Hematopoietic multipotent progenitor cell treated with erythropoietin and hydrocortisone succinate and interleukin-3 and kit ligand, for 17 days (in vitro differentiated cells): ENCODE results near the gene IFIH1.

Experiments used
- DNase-seq: peaks from one replicate; pipeline ENCODE4 v3.0.0-alpha.2; 2015; ENCODE audit warnings: low spot score

IFIH1 gene

GRCh38 chr2:162308747-162309503, 9.6 kb downstream of the IFIH1 start:
- DNase-seq, result no peak

DNA sequence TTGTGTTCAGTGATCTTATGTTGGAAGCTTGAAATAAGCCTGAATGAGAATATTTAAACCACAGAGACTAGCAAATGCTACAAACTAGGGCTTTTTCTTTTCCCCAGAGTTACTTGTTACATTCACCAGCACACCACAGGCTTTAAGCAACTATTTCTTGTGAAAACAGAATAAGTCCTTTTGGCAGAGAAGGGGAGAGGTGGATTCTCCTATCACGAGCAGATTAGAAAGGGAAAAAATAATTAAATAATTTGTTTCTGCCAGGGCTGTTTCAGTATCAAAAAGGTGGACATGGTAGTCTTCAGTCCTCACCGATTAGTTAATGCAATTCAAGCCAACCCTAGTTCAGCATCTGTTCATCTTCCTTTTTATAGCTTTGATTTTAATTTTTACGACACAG, 12.6 kb downstream of the IFIH1 start:
- no peak for DNase-seq

DNA sequence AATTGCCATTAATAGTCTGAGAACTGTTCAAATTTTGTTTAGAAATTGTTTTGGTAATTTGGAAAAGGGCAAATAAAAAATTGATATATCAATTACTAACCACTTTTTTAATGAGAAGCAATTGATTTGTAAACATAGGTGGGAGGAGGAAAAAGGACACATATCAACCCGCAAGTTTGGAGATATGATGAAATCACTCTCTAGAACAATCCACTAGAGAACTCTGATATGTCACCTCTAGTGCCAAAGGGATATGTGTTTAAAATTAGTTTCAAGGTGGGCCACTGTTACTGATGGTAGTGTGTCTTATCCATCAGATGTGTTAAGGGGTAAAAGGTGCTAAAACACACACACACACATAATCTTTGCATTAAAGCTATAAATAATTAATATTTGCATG, 16.6 kb downstream of the IFIH1 start:
- DNase-seq, result no peak

GRCh38 chr2:162301151-162301804, 17.2 kb downstream of the IFIH1 start:
- DNase-seq, result peak; percentile 74

- DNase-seq, result no peak
Observed at GRCh38 chr2:162300266-162300665, 18.2 kb downstream of the IFIH1 start.

DNA sequence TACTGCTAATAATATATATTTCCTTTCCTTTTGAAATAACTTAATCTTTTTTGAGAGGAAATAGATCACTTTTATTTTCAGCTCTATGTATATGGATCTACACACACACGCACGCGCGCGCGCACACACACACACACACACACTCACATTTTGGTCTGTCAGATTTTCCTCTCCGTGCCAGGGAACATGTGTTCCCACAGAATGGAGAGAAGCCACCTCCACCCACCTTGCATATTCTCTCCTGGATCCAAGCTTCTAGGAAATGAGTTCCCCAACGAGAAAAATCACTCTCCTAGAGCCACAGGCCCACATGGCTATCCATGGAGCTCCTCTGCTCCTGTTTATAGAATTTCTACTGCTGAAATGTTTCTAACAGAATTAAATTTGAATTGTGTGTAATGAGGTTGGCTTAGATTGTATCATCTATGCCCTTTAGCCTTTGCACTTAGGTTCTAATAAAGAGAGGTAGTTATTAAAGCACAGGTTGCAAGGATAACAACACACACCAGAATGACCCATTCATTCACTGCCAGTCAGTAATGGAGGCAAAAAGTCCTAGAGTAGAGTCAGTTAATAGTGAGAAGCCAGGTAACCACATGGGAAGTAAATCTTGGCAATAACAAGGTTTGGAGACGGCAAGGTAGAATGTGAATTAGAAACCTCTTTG, 19.7 kb downstream of the IFIH1 start:
- DNase-seq, result no peak

- peak; percentile 73 for DNase-seq
Observed at GRCh38 chr2:162297925-162298552, 20.4 kb downstream of the IFIH1 start.

DNA sequence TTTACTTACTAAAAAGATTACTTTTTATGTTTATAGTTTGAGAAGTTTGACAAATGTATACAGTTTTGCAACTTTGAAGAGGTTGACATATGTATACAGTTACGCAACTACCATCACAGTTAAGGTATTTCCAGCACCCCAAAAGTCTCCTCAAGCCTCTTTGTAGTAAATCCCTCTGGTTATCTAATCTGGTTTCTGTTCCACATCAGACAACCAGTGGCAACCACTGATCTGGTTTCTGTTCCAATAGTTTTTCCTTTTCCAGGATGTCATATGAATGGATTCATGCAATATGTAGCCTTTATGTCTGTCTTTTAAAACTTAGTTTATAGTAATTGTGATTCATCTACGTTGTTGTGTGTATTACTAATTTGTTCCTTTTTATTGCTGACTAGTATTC, 23.5 kb downstream of the IFIH1 start:
- no peak for DNase-seq

- DNase-seq, result no peak
Observed at GRCh38 chr2:162293122-162293786, 25.2 kb downstream of the IFIH1 start.

DNA sequence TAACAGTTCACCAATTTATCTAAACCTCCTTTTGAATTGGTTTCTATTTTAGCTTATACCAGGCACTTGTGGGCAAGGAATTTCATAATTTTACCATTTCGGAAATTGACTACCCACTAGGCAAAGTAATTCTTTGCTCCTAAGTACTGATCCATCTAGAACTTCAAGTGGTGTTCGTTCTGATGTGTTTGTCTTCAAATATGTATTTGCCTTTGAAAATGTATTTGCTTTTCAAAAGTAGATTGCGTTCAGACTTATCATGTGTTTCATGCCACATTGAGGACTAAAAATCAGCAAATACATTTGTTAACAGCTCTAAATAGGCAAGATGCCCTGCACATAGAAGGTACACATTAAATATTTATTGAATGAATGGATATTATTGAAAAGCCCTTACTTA, 26.7 kb downstream of the IFIH1 start:
- DNase-seq, result no peak

DNA sequence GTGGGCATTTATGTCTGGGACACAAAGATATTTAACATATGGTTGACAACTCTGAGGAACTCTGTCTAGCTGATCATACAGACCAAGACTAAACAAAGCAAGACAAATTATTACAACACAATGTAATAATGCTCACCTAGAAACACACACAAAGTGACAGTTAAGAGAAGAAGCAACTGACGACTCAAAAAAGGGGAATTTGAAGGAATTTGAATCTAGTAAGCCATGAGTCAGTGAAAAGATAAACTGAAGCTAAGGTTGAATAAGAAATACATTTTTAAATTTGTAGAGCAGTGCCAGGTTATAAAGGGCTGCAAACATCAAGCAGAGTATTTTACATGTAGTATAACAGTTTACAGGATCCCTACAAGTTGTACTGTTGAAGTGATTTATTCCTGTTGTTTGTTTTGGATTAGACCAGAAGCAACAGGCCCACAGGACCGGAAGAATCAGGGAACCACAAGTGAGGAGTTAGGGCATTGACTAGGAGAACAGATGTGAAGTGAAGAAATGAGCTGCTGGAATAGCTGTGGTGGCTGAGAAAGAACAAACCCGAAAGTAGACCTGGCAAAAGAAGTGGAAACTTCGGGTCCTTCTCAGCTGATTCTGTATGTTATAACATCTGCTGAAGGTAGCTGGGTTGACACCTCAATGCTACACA, 35.6 kb downstream of the IFIH1 start:
- no peak for DNase-seq

GRCh38 chr2:162280654-162281053, 37.8 kb downstream of the IFIH1 start:
- DNase-seq, result no peak

GRCh38 chr2:162277381-162277780, 41.1 kb downstream of the IFIH1 start:
- no peak for DNase-seq

DNA sequence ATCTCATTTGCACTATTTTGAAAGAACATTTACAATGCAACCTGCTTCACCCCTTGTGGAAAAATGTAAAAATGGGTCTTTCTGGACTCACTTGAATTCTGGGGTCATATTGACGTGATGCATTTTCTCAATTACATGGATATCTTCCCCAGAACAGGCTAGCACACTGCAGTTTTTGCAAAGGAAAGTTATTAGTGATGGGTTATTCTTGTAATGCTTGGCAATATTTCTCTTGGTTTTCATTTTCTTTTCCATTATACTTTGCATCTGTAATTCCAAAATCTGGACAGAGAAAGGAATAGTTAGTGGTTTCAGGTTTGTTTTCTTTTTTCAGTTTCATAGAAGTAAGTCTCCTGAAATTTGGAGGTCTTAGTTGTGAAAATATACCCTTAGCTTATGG, 50.5 kb downstream of the IFIH1 start:
- DNase-seq, result no peak

GRCh38 chr2:162267496-162267895, 51.0 kb downstream of the IFIH1 start:
- DNase-seq, result no peak

GRCh38 chr2:162266460-162266760, 52.1 kb downstream of the IFIH1 start:
- DNase-seq, result no peak

DNA sequence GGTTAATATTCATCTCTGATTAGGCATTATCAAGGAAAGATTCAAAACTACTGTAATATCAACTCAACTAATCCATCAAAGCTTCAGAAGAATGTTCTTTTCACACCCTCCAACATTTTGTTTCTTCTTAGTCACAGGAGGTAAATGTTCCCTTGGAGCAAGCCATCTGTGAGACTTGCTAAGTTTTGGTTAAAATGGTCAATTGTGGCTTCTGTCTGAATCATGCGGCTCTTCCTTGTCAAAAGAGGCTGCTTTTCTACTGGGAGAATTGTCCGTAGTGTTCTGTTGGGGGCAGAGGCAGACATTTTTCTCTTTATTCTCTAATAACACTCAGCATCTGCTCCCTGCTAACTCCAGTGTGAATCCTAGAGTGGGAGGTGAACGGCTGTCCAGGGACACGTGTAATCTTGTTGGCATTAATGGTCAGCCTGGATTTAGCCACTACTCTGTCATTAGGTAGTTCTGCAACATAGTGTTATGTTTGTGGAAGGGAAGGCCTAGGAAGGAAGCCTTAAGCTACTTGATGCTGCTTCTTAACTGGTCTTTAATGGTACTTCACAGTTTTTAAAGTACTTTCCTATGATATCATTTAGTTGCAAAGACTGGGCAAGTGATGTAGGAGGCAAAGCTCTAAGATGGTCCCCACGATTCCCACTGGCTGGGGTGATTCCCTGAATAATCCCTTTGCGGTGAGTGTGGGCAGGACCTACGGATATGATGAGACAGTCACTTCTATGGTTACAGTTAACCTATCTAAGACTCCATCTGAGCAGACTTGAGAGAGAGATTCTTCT, 52.6 kb downstream of the IFIH1 start:
- no peak for DNase-seq

GRCh38 chr2:162261032-162261945, 57.2 kb downstream of the IFIH1 start:
- DNase-seq, result no peak

DNA sequence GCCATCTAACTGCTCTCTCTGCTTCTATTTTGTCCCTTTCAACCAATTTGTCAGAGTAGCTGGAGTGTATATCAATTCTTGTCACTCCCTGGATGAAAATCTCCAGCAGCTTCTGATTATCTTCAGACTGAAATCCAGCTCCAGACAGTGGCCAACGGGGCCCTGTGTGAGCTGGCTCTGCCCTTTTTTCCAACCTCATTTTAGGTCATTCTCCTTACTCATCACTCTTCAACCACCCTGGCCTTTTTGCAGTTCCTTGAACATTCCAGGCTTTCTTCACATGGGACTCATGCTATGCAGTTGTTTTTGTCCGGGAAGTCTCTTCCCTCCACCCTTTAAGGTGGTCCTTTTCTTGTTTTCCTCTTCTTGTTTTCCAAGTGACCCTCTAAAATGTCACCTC, 59.8 kb downstream of the IFIH1 start:
- no peak for DNase-seq

DNA sequence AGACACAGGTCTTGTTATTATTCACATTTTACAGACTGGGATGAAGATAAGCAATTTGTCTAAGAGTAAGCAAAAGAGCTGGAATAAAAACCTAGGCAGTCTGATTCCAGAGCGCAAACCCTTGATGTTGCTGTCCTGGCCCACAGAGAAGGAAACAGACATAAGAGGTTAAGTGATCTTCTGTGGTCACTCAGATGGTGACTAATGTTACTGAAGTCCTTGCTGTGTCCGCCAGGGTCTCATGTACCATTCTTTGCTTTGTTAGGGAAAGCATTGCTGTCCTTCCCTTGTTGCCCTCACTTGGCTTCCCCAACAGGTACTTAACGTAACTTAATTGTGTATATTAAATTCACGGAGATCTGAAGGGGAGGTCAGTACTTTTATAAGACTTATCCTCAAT, 60.3 kb downstream of the IFIH1 start:
- no peak for DNase-seq
